Dedifferentiated amniotic fluid mesenchymal stem cell (primary cell): ENCODE measurements around the gene SRSF3.
A peak's percentile ranks its signal among the peaks of the same experiment; 100 is the strongest.
"Not testable (repeated sequence)": the region's sequence is repeated elsewhere in the genome, so short reads cannot be mapped to it uniquely, and the experiment has no call there.

Experiments
- DNase-seq: peaks from one replicate; pipeline ENCODE4 v3.0.0-alpha.2; 2016; ENCODE audit errors: extremely low spot score

Gene SRSF3

GRCh38 chr6:36576578-36576977 lies 17.6 kb upstream of the SRSF3 start:
- no peak for DNase-seq

- DNase-seq = peak; percentile 86
These were observed 16.9 kb upstream of the SRSF3 start for GRCh38 chr6:36577301-36577700.

- DNase-seq = no peak
These were observed 16.1 kb upstream of the SRSF3 start for GRCh38 chr6:36578030-36578429.

GRCh38 chr6:36578431-36578830 lies 15.7 kb upstream of the SRSF3 start:
- DNase-seq = no peak

- DNase-seq = no peak
These were observed 14.0 kb upstream of the SRSF3 start for GRCh38 chr6:36580184-36580526.

GRCh38 chr6:36581716-36582115 lies 12.4 kb upstream of the SRSF3 start:
- DNase-seq = no peak

- no peak for DNase-seq
These were observed 7.6 kb upstream of the SRSF3 start for GRCh38 chr6:36586606-36587005.

GRCh38 chr6:36589025-36589400 lies 5.1 kb upstream of the SRSF3 start:
- DNase-seq = not testable (repeated sequence)

- peak; percentile 42 for DNase-seq
These were observed 3.9 kb upstream of the SRSF3 start for GRCh38 chr6:36590237-36590636.

GRCh38 chr6:36592221-36592655 lies 1.9 kb upstream of the SRSF3 start:
- no peak for DNase-seq

GRCh38 chr6:36593569-36594028 lies 563 bp upstream of the SRSF3 start:
- DNase-seq = no peak

- DNase-seq = peak; percentile 38
These were observed 868 bp downstream of the SRSF3 start for GRCh38 chr6:36594816-36595643.

GRCh38 chr6:36596356-36596755 lies 2.2 kb downstream of the SRSF3 start:
- peak; percentile 24 for DNase-seq

- no peak for DNase-seq
These were observed 3.6 kb downstream of the SRSF3 start for GRCh38 chr6:36597775-36598174.

- no peak for DNase-seq
These were observed 4.2 kb downstream of the SRSF3 start for GRCh38 chr6:36598326-36598725.

- DNase-seq = no peak
These were observed 4.7 kb downstream of the SRSF3 start for GRCh38 chr6:36598739-36599318.

- no peak for DNase-seq
These were observed 5.6 kb downstream of the SRSF3 start for GRCh38 chr6:36599791-36600209.

- DNase-seq = no peak
These were observed 6.5 kb downstream of the SRSF3 start for GRCh38 chr6:36600564-36601146.

- DNase-seq = not testable (repeated sequence)
These were observed 7.7 kb downstream of the SRSF3 start for GRCh38 chr6:36601818-36602217.

GRCh38 chr6:36603222-36604089 lies 9.3 kb downstream of the SRSF3 start:
- DNase-seq = no peak

- DNase-seq = no peak
These were observed 10.2 kb downstream of the SRSF3 start for GRCh38 chr6:36604090-36605060.
